HepG2 (cell line): ENCODE data around the gene TPGS1. TPM values are rescaled to one million over a fixed set of nuclear protein-coding genes. Genes with fewer than 3 reads are reported as not detected.

Experiments used
- AGO1 ChIP-seq: fragments of 200-400 bp; formaldehyde crosslinking; IDR thresholded peaks from 2 replicates; pipeline ENCODE4 v1.6.1; 2017; ENCODE audit warnings: mild to moderate bottlenecking, low read depth, low read length, moderate library complexity; ENCODE audit not compliant: poor library complexity, severe bottlenecking
- BATF2 ChIP-seq: sonication (generic); formaldehyde crosslinking; IDR thresholded peaks from 2 replicates; pipeline ENCODE4 v1.8.0; 2022; ENCODE audit warnings: mild to moderate bottlenecking, missing genetic modification reagents, moderate library complexity
- EP300 ChIP-seq, 3 experiments: sonication (generic) in 1 of 3; formaldehyde crosslinking in 1 of 3; IDR thresholded peaks; 2 replicates each; pipeline versions ENCODE4 v1.5.1 to v1.6.1; 2011 to 2020; ENCODE audit warnings: low read depth in 2 of 3, low read length in 2 of 3, borderline replicate concordance in 1 of 3, improper control_type of control experiment in 1 of 3, mild to moderate bottlenecking in 1 of 3, missing genetic modification reagents in 1 of 3, moderate library complexity in 1 of 3
- FIP1L1 ChIP-seq: fragments of 200-400 bp; formaldehyde crosslinking; IDR thresholded peaks from 2 replicates; pipeline ENCODE4 v1.6.1; 2018; ENCODE audit warnings: low read depth, mild to moderate bottlenecking, low read length, moderate library complexity, borderline replicate concordance; ENCODE audit not compliant: insufficient read depth
- HOXD1 ChIP-seq: sonication (generic); formaldehyde crosslinking; IDR thresholded peaks from 2 replicates; pipeline ENCODE4 v1.5.0; 2020; ENCODE audit warnings: missing genetic modification reagents
- IKZF5 ChIP-seq: IDR thresholded peaks from 2 replicates; pipeline ENCODE4 v1.6.1; 2018; ENCODE audit warnings: missing genetic modification reagents, mild to moderate bottlenecking, missing compliant biosample characterization
- IRX3 ChIP-seq: sonication (generic); formaldehyde crosslinking; IDR thresholded peaks from 2 replicates; pipeline ENCODE4 v1.8.1; 2023; ENCODE audit warnings: mild to moderate bottlenecking, low read depth, missing genetic modification reagents, borderline replicate concordance
- MEIS2 ChIP-seq: sonication (generic); formaldehyde crosslinking; IDR thresholded peaks from 2 replicates; pipeline ENCODE4 v1.9.0; 2021; ENCODE audit warnings: mild to moderate bottlenecking, missing genetic modification reagents
- NR2F6 ChIP-seq, 2 experiments: IDR thresholded peaks; 2 replicates each; pipeline ENCODE4 v1.6.1; 2016; ENCODE audit warnings: antibody characterized with exemption in 1 of 2, mild to moderate bottlenecking in 1 of 2
- SP1 ChIP-seq, 2 experiments: fragments of 450-650 bp in 1 of 2; sonication (generic) in 1 of 2; formaldehyde crosslinking in 1 of 2; IDR thresholded peaks; 2 replicates each; pipeline versions ENCODE4 v1.4.0 to v1.6.1; 2016 to 2020; ENCODE audit warnings: missing genetic modification reagents in 1 of 2
- SP2 ChIP-seq: sonication (generic); formaldehyde crosslinking; IDR thresholded peaks from 2 replicates; pipeline ENCODE4 v1.5.1; 2020; ENCODE audit warnings: mild to moderate bottlenecking, missing genetic modification reagents
- ZFAT ChIP-seq: sonication (generic); formaldehyde crosslinking; conservative IDR thresholded peaks from 2 replicates; pipeline ENCODE4 v1.8.1; 2023; ENCODE audit warnings: missing genetic modification reagents, inconsistent platforms
- ZMAT3 ChIP-seq: sonication (generic); formaldehyde crosslinking; conservative IDR thresholded peaks from 2 replicates; pipeline ENCODE4 v1.7.0; 2021; ENCODE audit warnings: missing genetic modification reagents
- ZNF430 ChIP-seq: sonication (generic); formaldehyde crosslinking; IDR thresholded peaks from 2 replicates; pipeline ENCODE4 v1.9.0; 2021; ENCODE audit warnings: mild to moderate bottlenecking, missing genetic modification reagents
- ZNF44 ChIP-seq: sonication (generic); formaldehyde crosslinking; IDR thresholded peaks from 2 replicates; pipeline ENCODE4 v1.5.1; 2020; ENCODE audit warnings: mild to moderate bottlenecking, missing genetic modification reagents
- polyA plus RNA-seq, 8 experiments: library from polyadenylated mRNA; depleted of rRNA in 3 of 8; stranded (reverse) in 7 of 8; unstranded in 1 of 8; fragments of >200 nt; fragmentation: Illumina TruSeq in 4 of 8; extraction: Trizol in 4 of 8; gene quantifications; 2 replicates each; pipeline versions ENCODE4 v1.2.1 to v1.2.3, GENCODE V29; 2011 to 2016; ENCODE audit warnings: low read depth in 4 of 8, missing spikeins in 1 of 8, mixed read lengths in 1 of 8; ENCODE audit not compliant: insufficient read depth in 1 of 8
- total RNA-seq, 5 experiments: library from RNA; depleted of rRNA; stranded (reverse); fragments of >200 nt; fragmentation: Illumina TruSeq; extraction: Trizol; gene quantifications; 2 replicates each; pipeline ENCODE4 v1.2.3, GENCODE V29; 2016; ENCODE audit warnings: low read depth in 1 of 5
- TF ChIP-seq, protein P1 (sequence below): sonication (generic); formaldehyde crosslinking; IDR thresholded peaks from 2 replicates; pipeline ENCODE4 v1.4.0; 2020; ENCODE audit warnings: mild to moderate bottlenecking, missing genetic modification reagents
- TF ChIP-seq, protein P2 (sequence below): sonication (generic); formaldehyde crosslinking; IDR thresholded peaks from 2 replicates; pipeline ENCODE4 v1.5.1; 2020; ENCODE audit warnings: mild to moderate bottlenecking, moderate library complexity, missing genetic modification reagents
- TF ChIP-seq, protein P3 (sequence below): IDR thresholded peaks from 2 replicates; pipeline ENCODE4 v1.6.1; 2016; ENCODE audit warnings: missing compliant biosample characterization, missing genetic modification reagents, borderline replicate concordance

Gene TPGS1
- total and polyA plus RNA-seq, 2 of the 13 experiments (the other 11 are each of a cell fraction or from before 2014, with no cell fraction given) = 1.1 to 6.2 TPM

- TF ChIP-seq BATF2 (CRISPR knock-in tag) = no peak
- 0 out of 2 replicates have a peak, but pooled peaks have one; percentile 33 for TF ChIP-seq HOXD1 (CRISPR knock-in tag)
- TF ChIP-seq IRX3 (CRISPR knock-in tag) = no peak
- peak; percentile 76 for TF ChIP-seq AGO1
- TF ChIP-seq ZFAT (CRISPR knock-in tag) = no peak
- TF ChIP-seq, protein P1, sequence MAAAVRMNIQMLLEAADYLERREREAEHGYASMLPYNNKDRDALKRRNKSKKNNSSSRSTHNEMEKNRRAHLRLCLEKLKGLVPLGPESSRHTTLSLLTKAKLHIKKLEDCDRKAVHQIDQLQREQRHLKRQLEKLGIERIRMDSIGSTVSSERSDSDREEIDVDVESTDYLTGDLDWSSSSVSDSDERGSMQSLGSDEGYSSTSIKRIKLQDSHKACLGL (CRISPR knock-in tag) = peak; percentile 24; the same call in 1 of the 2 replicates
- peak; percentile 62; the same call in 1 of the 2 replicates for TF ChIP-seq IKZF5 (CRISPR knock-in tag)
- no peak for TF ChIP-seq ZNF44 (CRISPR knock-in tag)
- no peak for TF ChIP-seq NR2F6 (IDR thresholded peaks at IDR 0.05)
- peak; percentile 60; the same call in 1 of the 2 replicates for TF ChIP-seq NR2F6 (CRISPR knock-in tag; IDR thresholded peaks at IDR 0.05)
- TF ChIP-seq SP2 = no peak
- TF ChIP-seq FIP1L1 = no peak
- no peak for TF ChIP-seq ZNF430 (CRISPR knock-in tag)
- TF ChIP-seq SP1 (IDR thresholded peaks at IDR 0.05) = no peak
- TF ChIP-seq SP1 (CRISPR knock-in tag; IDR thresholded peaks at IDR 0.05) = 0 out of 2 replicates have a peak, but pooled peaks have one; percentile 17
- TF ChIP-seq, protein P2, sequence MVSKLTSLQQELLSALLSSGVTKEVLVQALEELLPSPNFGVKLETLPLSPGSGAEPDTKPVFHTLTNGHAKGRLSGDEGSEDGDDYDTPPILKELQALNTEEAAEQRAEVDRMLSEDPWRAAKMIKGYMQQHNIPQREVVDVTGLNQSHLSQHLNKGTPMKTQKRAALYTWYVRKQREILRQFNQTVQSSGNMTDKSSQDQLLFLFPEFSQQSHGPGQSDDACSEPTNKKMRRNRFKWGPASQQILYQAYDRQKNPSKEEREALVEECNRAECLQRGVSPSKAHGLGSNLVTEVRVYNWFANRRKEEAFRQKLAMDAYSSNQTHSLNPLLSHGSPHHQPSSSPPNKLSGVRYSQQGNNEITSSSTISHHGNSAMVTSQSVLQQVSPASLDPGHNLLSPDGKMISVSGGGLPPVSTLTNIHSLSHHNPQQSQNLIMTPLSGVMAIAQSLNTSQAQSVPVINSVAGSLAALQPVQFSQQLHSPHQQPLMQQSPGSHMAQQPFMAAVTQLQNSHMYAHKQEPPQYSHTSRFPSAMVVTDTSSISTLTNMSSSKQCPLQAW = 0 out of 2 replicates have a peak, but pooled peaks have one; percentile 13
- TF ChIP-seq, protein P3, sequence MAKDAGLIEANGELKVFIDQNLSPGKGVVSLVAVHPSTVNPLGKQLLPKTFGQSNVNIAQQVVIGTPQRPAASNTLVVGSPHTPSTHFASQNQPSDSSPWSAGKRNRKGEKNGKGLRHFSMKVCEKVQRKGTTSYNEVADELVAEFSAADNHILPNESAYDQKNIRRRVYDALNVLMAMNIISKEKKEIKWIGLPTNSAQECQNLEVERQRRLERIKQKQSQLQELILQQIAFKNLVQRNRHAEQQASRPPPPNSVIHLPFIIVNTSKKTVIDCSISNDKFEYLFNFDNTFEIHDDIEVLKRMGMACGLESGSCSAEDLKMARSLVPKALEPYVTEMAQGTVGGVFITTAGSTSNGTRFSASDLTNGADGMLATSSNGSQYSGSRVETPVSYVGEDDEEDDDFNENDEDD (CRISPR knock-in tag) = peak; percentile 43
- TF ChIP-seq ZMAT3 = 0 out of 2 replicates have a peak, but pooled peaks have one; percentile 62
- no peak; a peak in 1 of 4 replicates for TF ChIP-seq EP300 (IDR thresholded peaks at IDR 0.05; ENCODE audit: low read depth in 2 of 2, low read length in 2 of 2)
- TF ChIP-seq EP300 (CRISPR knock-in tag; IDR thresholded peaks at IDR 0.05; ENCODE audit: borderline replicate concordance) = peak; percentile 8; the same call in 1 of the 2 replicates
- peak; percentile 65; the same call in 1 of the 2 replicates for TF ChIP-seq MEIS2 (CRISPR knock-in tag)
Observed at GRCh38 chr19:461721-462551, 45.4 kb upstream of the TPGS1 start (continued).
